ENCODE data around the gene BTC. TPM values are rescaled to one million over a fixed set of nuclear protein-coding genes. Genes with fewer than 3 reads are reported as not detected.
A peak's percentile ranks its signal among the peaks of the same experiment; 100 is the strongest.

Gene BTC
- polyA plus RNA-seq, 1 donor (not counting 4 experiments of a cell fraction or from before 2014, with no cell fraction given) = 0.58 TPM

DNA sequence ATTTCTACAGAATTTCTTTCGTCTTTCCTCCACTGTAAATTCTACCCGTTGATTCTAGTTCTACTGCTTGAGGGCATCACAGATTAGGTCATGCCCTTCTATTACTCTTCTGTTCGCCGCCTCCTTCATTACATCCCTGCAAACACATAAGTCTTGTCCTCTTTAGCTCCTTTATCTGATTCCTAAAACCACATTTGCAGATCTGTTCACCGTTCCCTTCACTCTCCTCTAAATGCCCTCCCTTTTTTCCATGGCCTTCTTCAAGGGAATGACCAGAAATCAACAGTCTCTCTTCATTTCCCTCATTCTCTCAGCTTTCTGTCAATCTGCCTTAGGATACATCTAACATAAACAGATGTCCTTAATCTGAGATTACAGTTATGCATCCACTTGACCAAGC is 43.1 kb downstream of the BTC start:
- Histone ChIP-seq H2AFZ (ENCODE audit: control insufficient read depth, low read length) (no peak overlapping the region), H3K9ac (ENCODE audit: control insufficient read depth, extremely low read depth, insufficient read depth, low read length) (no peak overlapping the region), H3K79me2 (ENCODE audit: control insufficient read depth, insufficient read depth, low read length) (no peaks in the 10 kb centered on the region), H3K27ac (ENCODE audit: control insufficient read depth, insufficient read depth, low read length) (no peak overlapping the region), H3K4me1 (ENCODE audit: control insufficient read depth, extremely low read depth, insufficient read depth, low read length) (no peaks in the 10 kb centered on the region), H3K4me3 (ENCODE audit: control insufficient read depth in 2 of 3, extremely low read depth in 1 of 3, insufficient read depth in 2 of 3, low read depth in 1 of 3, low read length in 3 of 3) (no peak overlapping the region), H3K9me3 (ENCODE audit: control insufficient read depth, low read depth, low read length) (no peaks in the 10 kb centered on the region), H4K20me1 (ENCODE audit: control insufficient read depth, extremely low read depth, insufficient read depth, low read length) (no peaks in the 10 kb centered on the region), H3K36me3 (ENCODE audit: control insufficient read depth in 2 of 2, extremely low read depth in 1 of 2, insufficient read depth in 2 of 2, low read length in 2 of 2) (no peaks in the 10 kb centered on the region), H3K27me3 (ENCODE audit: control insufficient read depth, extremely low read depth, insufficient read depth, low read length) (peaks cover 2% of the 10 kb centered on the region), H3K9me1 (ENCODE audit: control insufficient read depth, extremely low read depth, insufficient read depth, low read length) (no peaks in the 10 kb centered on the region), H3K4me2 (ENCODE audit: control insufficient read depth, extremely low read depth, insufficient read depth, low read depth, low read length) (no peak overlapping the region)
- dilution Hi-C loops (cut with MboI; ENCODE audit: extremely low pct_ligation_motif_present, low sequenced_read_pairs) = no loop called here
- TF ChIP-seq EZH2 (IDR thresholded peaks at IDR 0.05; ENCODE audit: low read length) = no peak
- TF ChIP-seq, protein P1, sequence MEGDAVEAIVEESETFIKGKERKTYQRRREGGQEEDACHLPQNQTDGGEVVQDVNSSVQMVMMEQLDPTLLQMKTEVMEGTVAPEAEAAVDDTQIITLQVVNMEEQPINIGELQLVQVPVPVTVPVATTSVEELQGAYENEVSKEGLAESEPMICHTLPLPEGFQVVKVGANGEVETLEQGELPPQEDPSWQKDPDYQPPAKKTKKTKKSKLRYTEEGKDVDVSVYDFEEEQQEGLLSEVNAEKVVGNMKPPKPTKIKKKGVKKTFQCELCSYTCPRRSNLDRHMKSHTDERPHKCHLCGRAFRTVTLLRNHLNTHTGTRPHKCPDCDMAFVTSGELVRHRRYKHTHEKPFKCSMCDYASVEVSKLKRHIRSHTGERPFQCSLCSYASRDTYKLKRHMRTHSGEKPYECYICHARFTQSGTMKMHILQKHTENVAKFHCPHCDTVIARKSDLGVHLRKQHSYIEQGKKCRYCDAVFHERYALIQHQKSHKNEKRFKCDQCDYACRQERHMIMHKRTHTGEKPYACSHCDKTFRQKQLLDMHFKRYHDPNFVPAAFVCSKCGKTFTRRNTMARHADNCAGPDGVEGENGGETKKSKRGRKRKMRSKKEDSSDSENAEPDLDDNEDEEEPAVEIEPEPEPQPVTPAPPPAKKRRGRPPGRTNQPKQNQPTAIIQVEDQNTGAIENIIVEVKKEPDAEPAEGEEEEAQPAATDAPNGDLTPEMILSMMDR (optimal IDR thresholded peaks at IDR 0.05 in 1 of 3, IDR thresholded peaks at IDR 0.05 in 1 of 3, conservative IDR thresholded peaks at IDR 0.05 in 1 of 3; ENCODE audit: extremely low read depth in 1 of 3, insufficient read depth in 2 of 3, low read length in 3 of 3) = no peak
- no peak for FAIRE-seq
- DNase-seq (ENCODE audit: low read depth, low spot score) = no peak

DNA sequence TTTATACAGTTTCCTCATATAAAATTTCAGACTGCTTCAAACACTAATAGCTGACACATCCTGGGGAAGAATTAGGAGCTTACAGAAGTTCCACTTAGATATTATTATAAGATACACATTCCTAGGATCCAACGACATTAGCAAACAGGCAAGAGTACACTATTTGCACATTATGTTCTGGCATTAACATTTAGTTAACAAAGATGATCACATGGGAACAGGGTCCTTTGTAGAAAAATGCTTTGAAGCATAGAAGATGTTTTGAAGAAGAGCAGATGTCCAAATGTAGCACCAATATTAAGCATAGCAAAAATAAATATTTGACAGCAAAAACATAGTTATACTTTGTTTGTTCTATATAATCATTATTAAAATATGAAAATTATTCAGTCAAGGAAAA is 52.1 kb downstream of the BTC start:
- no peaks in the 10 kb centered on the region for H3K79me2 ChIP-seq (ENCODE audit: control insufficient read depth, insufficient read depth, low read length)
- no peaks in the 10 kb centered on the region for H3K9me1 ChIP-seq (ENCODE audit: control insufficient read depth, extremely low read depth, insufficient read depth, low read length)
- H3K27me3 ChIP-seq (ENCODE audit: control insufficient read depth, extremely low read depth, insufficient read depth, low read length) = no peaks in the 10 kb centered on the region
- H3K36me3 ChIP-seq (ENCODE audit: control insufficient read depth in 2 of 2, extremely low read depth in 1 of 2, insufficient read depth in 2 of 2, low read length in 2 of 2) = no peaks in the 10 kb centered on the region
- peaks cover 4% of the 10 kb centered on the region for H3K4me1 ChIP-seq (ENCODE audit: control insufficient read depth, extremely low read depth, insufficient read depth, low read length)
- dilution Hi-C loops (cut with MboI; ENCODE audit: extremely low pct_ligation_motif_present, low sequenced_read_pairs) = no loop called here
- no peaks in the 10 kb centered on the region for H4K20me1 ChIP-seq (ENCODE audit: control insufficient read depth, extremely low read depth, insufficient read depth, low read length)
- TF ChIP-seq EZH2 (IDR thresholded peaks at IDR 0.05; ENCODE audit: low read length) = no peak
- no peak overlapping the region for H3K9ac ChIP-seq (ENCODE audit: control insufficient read depth, extremely low read depth, insufficient read depth, low read length)
- no peak overlapping the region for H3K4me3 ChIP-seq (ENCODE audit: control insufficient read depth in 2 of 3, extremely low read depth in 1 of 3, insufficient read depth in 2 of 3, low read depth in 1 of 3, low read length in 3 of 3)
- DNase-seq (ENCODE audit: low read depth, low spot score) = no peak
- no peak for FAIRE-seq
- H2AFZ ChIP-seq (ENCODE audit: control insufficient read depth, low read length) = no peak overlapping the region
- H3K4me2 ChIP-seq (ENCODE audit: control insufficient read depth, extremely low read depth, insufficient read depth, low read depth, low read length) = no peak overlapping the region
- H3K27ac ChIP-seq (ENCODE audit: control insufficient read depth, insufficient read depth, low read length) = no peak overlapping the region
- H3K9me3 ChIP-seq (ENCODE audit: control insufficient read depth, low read depth, low read length) = no peaks in the 10 kb centered on the region

DNA sequence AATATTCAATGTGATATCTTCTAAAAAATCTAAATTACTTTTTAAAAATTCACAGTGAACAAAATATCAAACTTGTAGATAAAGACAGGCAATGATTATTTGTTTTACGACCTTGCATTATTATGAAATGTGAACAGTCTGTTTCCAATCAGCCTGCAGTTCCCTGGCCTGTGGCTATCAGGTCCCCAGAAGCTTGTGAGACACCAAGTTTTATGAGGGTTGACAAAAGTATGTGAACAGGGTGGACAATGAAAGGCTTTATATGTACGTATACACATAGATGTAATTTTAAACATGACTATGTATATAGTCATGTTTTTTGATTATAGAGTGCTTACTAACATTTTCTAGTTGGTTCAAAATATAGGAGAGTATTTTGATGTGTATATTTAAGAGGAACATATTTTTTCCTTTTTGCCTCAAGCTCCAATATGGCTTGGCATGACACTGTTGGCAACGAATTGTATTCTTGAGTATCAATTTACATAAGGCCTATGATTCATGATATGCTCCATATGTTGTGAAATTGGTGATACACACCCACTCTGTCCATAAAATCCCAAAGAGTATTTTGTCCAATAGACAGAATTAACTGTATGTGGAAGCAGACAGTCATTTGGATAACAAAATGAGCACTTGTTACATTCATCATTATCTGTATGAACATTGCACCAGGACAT is 55.7 kb downstream of the BTC start:
- Histone ChIP-seq H3K36me3 (ENCODE audit: control insufficient read depth in 2 of 2, extremely low read depth in 1 of 2, insufficient read depth in 2 of 2, low read length in 2 of 2) (no peaks in the 10 kb centered on the region), H3K79me2 (ENCODE audit: control insufficient read depth, insufficient read depth, low read length) (no peaks in the 10 kb centered on the region), H2AFZ (ENCODE audit: control insufficient read depth, low read length) (no peak overlapping the region), H3K9me1 (ENCODE audit: control insufficient read depth, extremely low read depth, insufficient read depth, low read length) (no peaks in the 10 kb centered on the region), H3K4me2 (ENCODE audit: control insufficient read depth, extremely low read depth, insufficient read depth, low read depth, low read length) (no peak overlapping the region), H3K4me3 (ENCODE audit: control insufficient read depth in 2 of 3, extremely low read depth in 1 of 3, insufficient read depth in 2 of 3, low read depth in 1 of 3, low read length in 3 of 3) (no peak overlapping the region), H3K9me3 (ENCODE audit: control insufficient read depth, low read depth, low read length) (no peaks in the 10 kb centered on the region), H3K27me3 (ENCODE audit: control insufficient read depth, extremely low read depth, insufficient read depth, low read length) (no peaks in the 10 kb centered on the region), H3K4me1 (ENCODE audit: control insufficient read depth, extremely low read depth, insufficient read depth, low read length) (no peaks in the 10 kb centered on the region), H3K27ac (ENCODE audit: control insufficient read depth, insufficient read depth, low read length) (no peak overlapping the region), H4K20me1 (ENCODE audit: control insufficient read depth, extremely low read depth, insufficient read depth, low read length) (no peaks in the 10 kb centered on the region), H3K9ac (ENCODE audit: control insufficient read depth, extremely low read depth, insufficient read depth, low read length) (no peak overlapping the region)
- dilution Hi-C loops (cut with MboI; ENCODE audit: extremely low pct_ligation_motif_present, low sequenced_read_pairs) = no loop called here
- DNase-seq (ENCODE audit: low read depth, low spot score) = no peak
- FAIRE-seq = peak; percentile 55
- TF ChIP-seq, protein P1 (optimal IDR thresholded peaks at IDR 0.05 in 1 of 3, IDR thresholded peaks at IDR 0.05 in 1 of 3, conservative IDR thresholded peaks at IDR 0.05 in 1 of 3; ENCODE audit: extremely low read depth in 1 of 3, insufficient read depth in 2 of 3, low read length in 3 of 3) = no peak

Data from keratinocyte (primary cell).